ENCODE data around the gene ELL3. TPM values are rescaled to one million over a fixed set of nuclear protein-coding genes. Genes with fewer than 3 reads are reported as not detected.

Gene ELL3
- total RNA-seq, 1 experiment from 2014 or later = 2.0 TPM

GRCh38 chr15:43777267-43777914 is 625 bp upstream of the ELL3 start:
- intact Hi-C loops (cut with micrococcal nuclease; ENCODE audit: unreplicated experiment) = no loop called here
- Mint-ChIP-seq H3K27me3 (ENCODE audit: unreplicated experiment) (no peaks in the 10 kb centered on the region), H3K27ac (ENCODE audit: unreplicated experiment) (peak overlapping the region; percentile 33), H3K4me3 (ENCODE audit: low read depth, unreplicated experiment) (peak overlapping the region; percentile 74), H3K4me1 (ENCODE audit: low read depth, unreplicated experiment) (no peaks in the 10 kb centered on the region), H3K36me3 (ENCODE audit: insufficient read depth, unreplicated experiment) (peaks cover 47% of the 10 kb centered on the region), H3K9me3 (ENCODE audit: low read depth, unreplicated experiment) (no peaks in the 10 kb centered on the region)
- DNase-seq = peak; percentile 76
- TF ChIP-seq CTCF (IDR thresholded peaks at IDR 0.05; ENCODE audit: unreplicated experiment) = peak; percentile 29
- TSS peak; percentile 51 for BruUV-seq (replicated peaks)
- CTCF ChIA-PET = interaction anchor here (0.6 to 0.8 kb wide), 4 partner anchors 13 to 1036 kb away, joined by 3 to 9 read pairs (median 4); no protein-coding TSS in a partner anchor

DNA sequence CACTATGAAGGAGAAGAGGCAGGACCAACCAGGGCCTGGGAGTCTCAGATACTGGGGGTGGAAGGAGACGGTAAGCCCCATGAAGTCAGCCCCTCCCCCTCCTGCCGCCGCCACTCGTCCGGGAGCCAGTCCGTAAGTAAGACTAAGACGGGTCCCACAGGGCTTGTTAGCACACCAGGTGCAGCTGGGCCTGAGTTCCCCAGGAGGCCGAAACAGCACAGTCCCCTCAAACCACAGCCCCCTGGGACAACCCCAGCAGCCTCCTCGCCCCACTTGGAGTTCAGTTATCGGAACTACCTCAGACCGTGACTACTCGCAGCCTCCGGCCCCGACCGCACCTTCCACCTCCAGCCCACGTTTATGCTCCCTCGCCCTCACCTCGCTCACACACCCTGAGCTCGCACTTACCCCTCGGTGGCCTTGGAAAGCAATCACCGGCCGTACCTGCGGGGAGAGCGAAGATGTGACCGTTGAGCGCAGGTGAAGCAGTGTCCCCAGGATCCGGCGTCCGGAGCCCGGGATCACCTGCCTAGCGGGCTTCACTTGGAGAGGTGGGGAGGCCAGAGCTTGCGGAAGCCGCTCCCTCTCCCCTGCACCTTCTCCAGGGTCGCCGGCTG is 557 bp downstream of the ELL3 start:
- Mint-ChIP-seq H3K36me3 (ENCODE audit: insufficient read depth, unreplicated experiment) (peaks cover 51% of the 10 kb centered on the region), H3K4me3 (ENCODE audit: low read depth, unreplicated experiment) (peak overlapping the region; percentile 74), H3K27ac (ENCODE audit: unreplicated experiment) (peak overlapping the region; percentile 79), H3K9me3 (ENCODE audit: low read depth, unreplicated experiment) (no peaks in the 10 kb centered on the region), H3K27me3 (ENCODE audit: unreplicated experiment) (no peaks in the 10 kb centered on the region), H3K4me1 (ENCODE audit: low read depth, unreplicated experiment) (no peaks in the 10 kb centered on the region)
- DNase-seq = no peak
- intact Hi-C loops (cut with micrococcal nuclease; ENCODE audit: unreplicated experiment) = no loop called here
- CTCF ChIA-PET = interaction anchor here (0.6 to 0.8 kb wide), 3 partner anchors 14 to 630 kb away, joined by 3 to 6 read pairs (median 3); no protein-coding TSS in a partner anchor
- no TSS peak for BruUV-seq (replicated peaks)
- no peak for TF ChIP-seq CTCF (IDR thresholded peaks at IDR 0.05; ENCODE audit: unreplicated experiment)

DNA sequence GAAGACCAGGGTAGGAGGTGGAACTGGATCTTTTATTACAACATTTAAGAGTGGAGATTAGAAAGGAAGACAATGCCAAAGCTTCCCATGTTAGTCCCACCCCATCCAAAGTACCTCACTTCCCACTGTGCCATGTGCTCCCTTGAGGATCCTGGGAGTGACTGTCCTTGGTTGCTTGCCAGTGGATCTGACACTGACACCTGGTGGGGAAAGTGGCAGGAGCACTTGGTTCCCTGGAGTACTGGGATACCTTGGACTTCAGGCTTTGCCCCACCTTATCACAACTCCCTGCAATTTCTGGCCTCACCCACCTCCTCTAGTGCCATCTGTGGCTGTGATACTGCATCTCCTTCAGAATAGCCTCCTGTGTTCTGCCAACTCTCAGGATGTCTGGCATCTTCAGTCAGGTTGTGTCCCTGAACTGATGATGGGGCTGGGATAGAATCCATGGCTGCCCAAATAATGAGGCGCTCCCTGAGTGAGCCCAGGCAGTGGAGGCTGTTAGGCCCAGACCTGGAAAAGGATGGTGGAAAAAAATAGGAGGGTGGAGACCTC is 1.3 kb downstream of the ELL3 start:
- intact Hi-C loops (cut with micrococcal nuclease; ENCODE audit: unreplicated experiment) = no loop called here
- H3K9me3 Mint-ChIP-seq (ENCODE audit: low read depth, unreplicated experiment) = no peaks in the 10 kb centered on the region
- peak overlapping the region; percentile 79 for H3K27ac Mint-ChIP-seq (ENCODE audit: unreplicated experiment)
- peak overlapping the region; percentile 74 for H3K4me3 Mint-ChIP-seq (ENCODE audit: low read depth, unreplicated experiment)
- no TSS peak for BruUV-seq (replicated peaks)
- H3K4me1 Mint-ChIP-seq (ENCODE audit: low read depth, unreplicated experiment) = no peaks in the 10 kb centered on the region
- DNase-seq = peak; percentile 49
- no peak for TF ChIP-seq CTCF (IDR thresholded peaks at IDR 0.05; ENCODE audit: unreplicated experiment)
- peaks cover 51% of the 10 kb centered on the region for H3K36me3 Mint-ChIP-seq (ENCODE audit: insufficient read depth, unreplicated experiment)
- CTCF ChIA-PET = interaction anchor here (0.6 kb wide), 1 partner anchor 631 kb away, joined by 3 read pairs; no protein-coding TSS in a partner anchor
- H3K27me3 Mint-ChIP-seq (ENCODE audit: unreplicated experiment) = no peaks in the 10 kb centered on the region

DNA sequence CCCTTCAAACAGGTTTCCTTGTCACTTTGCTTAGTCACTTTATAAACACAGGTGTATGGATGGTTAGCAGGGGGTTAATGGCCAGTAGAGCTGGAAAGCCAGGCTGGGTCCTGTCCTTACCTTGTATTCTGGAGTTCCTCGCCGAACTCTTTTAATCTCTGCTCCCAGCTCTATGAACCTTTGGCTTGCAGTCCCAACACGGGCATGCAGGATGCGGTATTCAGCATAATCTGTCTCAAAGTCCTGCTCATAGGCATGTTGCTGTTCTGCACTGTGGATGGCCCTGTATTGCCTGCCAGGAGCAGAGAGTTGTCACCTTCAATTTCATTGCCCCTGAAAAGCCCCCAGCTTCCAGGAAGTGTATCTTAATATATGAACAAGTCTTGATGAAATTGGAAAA is 2.7 kb downstream of the ELL3 start:
- no peaks in the 10 kb centered on the region for H3K4me1 Mint-ChIP-seq (ENCODE audit: low read depth, unreplicated experiment)
- CTCF ChIA-PET = no interaction called here
- intact Hi-C loops (cut with micrococcal nuclease; ENCODE audit: unreplicated experiment) = no loop called here

More for the DNA sequence above, 2.7 kb downstream of the ELL3 start:
- Mint-ChIP-seq H3K9me3 (ENCODE audit: low read depth, unreplicated experiment) (no peaks in the 10 kb centered on the region), H3K27me3 (ENCODE audit: unreplicated experiment) (no peaks in the 10 kb centered on the region), H3K4me3 (ENCODE audit: low read depth, unreplicated experiment) (no peak overlapping the region), H3K27ac (ENCODE audit: unreplicated experiment) (no peak overlapping the region), H3K36me3 (ENCODE audit: insufficient read depth, unreplicated experiment) (peaks cover 51% of the 10 kb centered on the region)
- no TSS peak for BruUV-seq (replicated peaks)
- no peak for DNase-seq
- TF ChIP-seq CTCF (IDR thresholded peaks at IDR 0.05; ENCODE audit: unreplicated experiment) = no peak
